Fibroblast of the aortic adventitia (primary cell): ENCODE results near the gene PALLD. TPM values are rescaled to one million over a fixed set of nuclear protein-coding genes. Genes with fewer than 3 reads are reported as not detected.

Experiments used
- DNase-seq: peaks from one replicate; pipeline ENCODE4 v3.0.0-alpha.2; 2010; ENCODE audit warnings: low read depth
- H3K4me3 ChIP-seq: 2 replicates; pipeline ENCODE4 v1.5.1; 2011; ENCODE audit warnings: low read depth, mild to moderate bottlenecking, control low read depth, low read length, moderate library complexity
- CTCF ChIP-seq: IDR thresholded peaks from 2 replicates; pipeline ENCODE4 v1.5.1; 2011; ENCODE audit warnings: mild to moderate bottlenecking, low read length, control low read depth, inconsistent platforms; ENCODE audit not compliant: insufficient read depth
- total RNA-seq: library from RNA; depleted of rRNA; stranded (reverse); fragments of >200 nt; gene quantifications from 2 replicates; pipeline ENCODE4 v1.2.3, GENCODE V29; 2012; ENCODE audit warnings: low replicate concordance

PALLD gene
- total RNA-seq, 1 donor, result 52.1 TPM

DNA sequence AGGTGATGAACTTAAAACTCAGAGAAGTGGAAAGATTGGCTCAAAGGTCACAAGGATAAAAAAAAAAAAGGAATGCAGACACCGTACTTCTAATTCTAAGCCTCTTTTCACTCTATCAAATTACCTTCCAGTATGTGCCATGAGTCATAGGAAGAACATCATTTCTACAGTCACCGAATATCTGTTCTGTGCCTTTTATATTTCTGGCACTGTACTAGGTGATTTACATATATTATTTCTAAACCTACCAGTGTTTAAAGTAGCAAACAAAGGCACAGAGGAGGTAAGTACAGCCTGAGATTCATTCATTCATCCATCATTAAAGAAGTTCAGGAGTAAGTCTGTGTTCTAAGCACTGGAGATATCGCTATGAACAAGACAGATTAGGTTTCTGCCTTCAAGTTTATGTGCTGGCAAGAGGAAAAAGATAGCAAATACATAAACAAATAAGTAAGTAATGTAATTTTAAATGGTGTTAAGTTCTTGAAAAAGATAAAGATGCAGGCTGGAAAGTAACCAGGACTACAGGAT lies 65.3 kb downstream of the PALLD start:
- no peak overlapping the region for H3K4me3 ChIP-seq
- TF ChIP-seq CTCF, result no peak
- peak; percentile 28 for DNase-seq

DNA sequence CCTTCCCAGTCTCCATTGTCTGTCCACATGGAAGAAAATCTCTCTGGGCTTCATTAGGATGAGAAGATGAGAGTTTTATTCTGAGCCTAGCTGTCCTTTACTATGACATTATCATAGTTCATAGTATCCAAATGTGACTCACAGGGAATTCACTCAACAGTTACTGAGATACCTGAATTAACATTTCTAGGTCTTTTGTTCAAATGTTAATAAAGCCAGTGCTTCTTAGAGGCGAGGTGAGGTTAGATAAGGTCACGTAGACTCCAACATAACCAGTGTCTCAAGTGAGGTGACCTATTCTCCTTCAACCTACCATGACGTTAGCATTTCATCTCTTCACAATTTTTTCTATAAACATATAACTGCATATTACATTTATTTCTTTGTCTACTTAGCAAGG lies 67.2 kb downstream of the PALLD start:
- TF ChIP-seq CTCF, result no peak
- DNase-seq, result no peak
- H3K4me3 ChIP-seq, result no peak overlapping the region

GRCh38 chr4:168565130-168565529 lies 68.3 kb downstream of the PALLD start:
- H3K4me3 ChIP-seq, result no peak overlapping the region
- DNase-seq, result no peak
- TF ChIP-seq CTCF, result no peak

GRCh38 chr4:168566726-168567125 lies 69.9 kb downstream of the PALLD start:
- no peak overlapping the region for H3K4me3 ChIP-seq
- TF ChIP-seq CTCF, result no peak
- DNase-seq, result no peak

GRCh38 chr4:168569066-168569930 lies 72.4 kb downstream of the PALLD start:
- DNase-seq, result peak; percentile 45
- TF ChIP-seq CTCF, result no peak
- no peak overlapping the region for H3K4me3 ChIP-seq

DNA sequence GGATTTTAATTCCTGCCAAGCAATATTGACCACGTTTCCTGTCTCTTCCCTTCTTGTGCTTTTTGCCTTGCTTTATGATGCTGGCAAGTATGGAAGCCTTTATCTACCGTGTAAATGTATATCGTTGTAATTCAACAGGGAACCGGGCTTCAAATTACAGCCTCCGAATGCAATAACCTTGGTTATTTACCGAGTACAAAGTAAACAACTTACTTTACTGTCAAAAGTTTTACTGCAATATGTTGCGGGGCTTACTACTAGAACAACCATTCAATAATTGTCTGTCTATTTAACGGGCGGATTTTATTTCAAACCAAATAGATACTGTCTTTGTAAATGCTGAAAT lies 73.1 kb downstream of the PALLD start:
- no peak for TF ChIP-seq CTCF
- no peak for DNase-seq
- no peak overlapping the region for H3K4me3 ChIP-seq
